Measurements from ENCODE around the gene ANKRD11.
"Not testable (repeated sequence)": the region's sequence is repeated elsewhere in the genome, so short reads cannot be mapped to it uniquely, and the experiment has no call there.

Gene ANKRD11

DNA sequence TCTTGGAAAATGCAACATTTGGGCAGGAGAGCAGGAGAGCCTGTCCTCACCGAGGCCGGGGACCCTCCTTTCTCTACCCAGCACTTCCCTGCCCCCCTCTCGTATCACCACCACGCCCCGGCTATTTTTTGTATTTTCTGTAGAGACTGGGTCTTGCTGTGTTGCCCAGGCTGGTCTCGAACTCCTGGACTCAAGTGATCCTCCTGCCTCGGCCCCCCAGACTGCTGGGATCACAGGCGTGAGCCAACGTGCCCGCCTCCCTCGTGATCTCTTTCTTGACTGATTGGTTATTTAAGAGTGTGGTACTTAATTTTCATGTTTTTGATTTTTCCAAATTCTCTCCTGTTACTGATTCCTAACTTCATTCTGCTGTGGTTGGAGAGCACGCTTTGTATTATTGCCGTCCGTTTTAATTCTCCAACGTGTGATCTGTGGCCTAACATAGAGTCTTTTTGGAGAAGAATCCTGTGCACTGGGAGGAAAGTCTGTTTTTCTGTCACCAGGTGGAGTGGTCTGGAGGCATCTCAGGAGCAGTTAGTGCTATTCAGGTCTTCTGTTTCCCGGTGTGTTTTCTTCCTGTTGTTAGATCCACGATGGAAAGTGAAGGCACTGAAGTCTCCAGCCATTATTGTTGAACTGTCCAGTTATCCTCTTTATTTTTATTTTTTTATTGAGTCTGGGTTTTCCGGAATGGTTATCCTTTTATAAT is 232.4 kb downstream of the ANKRD11 start:
- Mint-ChIP-seq H3K36me3 (no peaks in the 10 kb centered on the region), H3K27ac (peak overlapping the region; percentile 20), H3K4me3 (peak overlapping the region; percentile 53), H3K27me3 (peaks cover 7% of the 10 kb centered on the region), H3K4me1 (peaks cover 16% of the 10 kb centered on the region), H3K9me3 (no peaks in the 10 kb centered on the region)

DNA sequence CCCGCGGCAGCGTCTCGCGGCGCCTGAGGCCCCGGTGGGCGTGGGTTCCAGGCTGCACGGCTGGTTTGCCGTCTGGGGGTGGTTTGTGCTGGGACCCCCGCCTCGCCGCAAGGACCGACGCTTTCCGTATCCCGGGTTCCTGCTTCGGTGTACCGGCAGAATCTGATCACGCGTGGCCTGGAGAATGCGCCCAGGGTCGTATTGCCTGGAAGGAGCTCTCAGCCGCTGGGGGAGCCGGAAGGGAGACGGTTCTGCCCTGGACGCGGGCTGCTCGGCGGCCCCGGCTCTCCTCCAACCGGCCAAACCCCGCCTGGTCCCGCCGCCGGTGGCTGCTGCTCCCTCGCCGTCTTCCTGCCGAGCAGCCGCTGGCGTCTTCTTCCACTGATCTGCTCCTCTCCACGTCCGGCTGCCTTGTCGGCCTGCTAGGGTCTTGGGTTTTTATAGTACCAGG is 233.1 kb downstream of the ANKRD11 start:
- no peaks in the 10 kb centered on the region for H3K36me3 Mint-ChIP-seq
- peak overlapping the region; percentile 17 for H3K27ac Mint-ChIP-seq
- H3K4me3 Mint-ChIP-seq, result peak overlapping the region; percentile 53
- peaks cover 16% of the 10 kb centered on the region for H3K4me1 Mint-ChIP-seq
- H3K27me3 Mint-ChIP-seq, result peaks cover 7% of the 10 kb centered on the region
- H3K9me3 Mint-ChIP-seq, result no peaks in the 10 kb centered on the region

GRCh38 chr16:89256651-89257254 is 233.6 kb downstream of the ANKRD11 start:
- peaks cover 7% of the 10 kb centered on the region for H3K27me3 Mint-ChIP-seq
- H3K36me3 Mint-ChIP-seq, result no peaks in the 10 kb centered on the region
- peaks cover 18% of the 10 kb centered on the region for H3K4me1 Mint-ChIP-seq
- H3K27ac Mint-ChIP-seq, result no peak overlapping the region
- no peaks in the 10 kb centered on the region for H3K9me3 Mint-ChIP-seq
- H3K4me3 Mint-ChIP-seq, result peak overlapping the region; percentile 68

DNA sequence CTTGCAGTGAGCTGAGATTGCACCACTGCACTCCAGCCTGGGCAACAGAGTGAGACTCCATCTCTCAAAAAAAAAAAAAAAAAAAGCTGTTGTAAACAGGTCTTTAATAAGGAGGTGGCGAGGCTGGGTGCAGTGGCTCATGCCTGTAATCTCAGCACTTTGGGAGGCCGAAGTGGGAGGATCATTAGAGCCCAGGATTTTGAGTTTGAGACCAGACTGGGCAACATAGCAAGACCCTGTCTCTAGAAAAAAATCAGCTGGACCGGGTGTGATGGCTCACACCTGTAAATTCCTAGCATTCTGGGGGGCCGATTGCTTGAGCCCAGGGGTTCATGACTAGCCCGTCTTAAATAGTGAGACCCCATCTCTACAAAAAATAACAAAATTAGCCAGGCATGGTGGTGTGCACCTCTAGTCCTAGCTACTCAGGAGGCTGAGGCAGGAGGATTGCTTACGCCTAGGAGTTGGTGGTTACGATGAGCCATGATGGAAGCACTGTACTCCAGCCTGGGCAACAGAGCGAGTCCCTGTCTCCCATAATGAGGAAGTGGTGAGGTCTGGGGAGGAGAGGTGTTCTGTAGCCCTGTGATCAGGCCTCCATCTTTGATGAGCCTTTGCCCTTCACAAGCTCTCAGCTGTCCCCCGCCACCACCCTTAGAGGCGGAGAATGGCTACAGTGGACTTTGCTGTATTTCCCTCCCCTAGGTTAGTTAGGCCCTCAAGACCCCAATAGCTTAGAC is 236.6 kb downstream of the ANKRD11 start:
- Mint-ChIP-seq H3K27ac (no peak overlapping the region), H3K4me1 (peaks cover 20% of the 10 kb centered on the region), H3K9me3 (no peaks in the 10 kb centered on the region), H3K27me3 (peaks cover 6% of the 10 kb centered on the region), H3K36me3 (peaks cover 3% of the 10 kb centered on the region), H3K4me3 (no peak overlapping the region)

DNA sequence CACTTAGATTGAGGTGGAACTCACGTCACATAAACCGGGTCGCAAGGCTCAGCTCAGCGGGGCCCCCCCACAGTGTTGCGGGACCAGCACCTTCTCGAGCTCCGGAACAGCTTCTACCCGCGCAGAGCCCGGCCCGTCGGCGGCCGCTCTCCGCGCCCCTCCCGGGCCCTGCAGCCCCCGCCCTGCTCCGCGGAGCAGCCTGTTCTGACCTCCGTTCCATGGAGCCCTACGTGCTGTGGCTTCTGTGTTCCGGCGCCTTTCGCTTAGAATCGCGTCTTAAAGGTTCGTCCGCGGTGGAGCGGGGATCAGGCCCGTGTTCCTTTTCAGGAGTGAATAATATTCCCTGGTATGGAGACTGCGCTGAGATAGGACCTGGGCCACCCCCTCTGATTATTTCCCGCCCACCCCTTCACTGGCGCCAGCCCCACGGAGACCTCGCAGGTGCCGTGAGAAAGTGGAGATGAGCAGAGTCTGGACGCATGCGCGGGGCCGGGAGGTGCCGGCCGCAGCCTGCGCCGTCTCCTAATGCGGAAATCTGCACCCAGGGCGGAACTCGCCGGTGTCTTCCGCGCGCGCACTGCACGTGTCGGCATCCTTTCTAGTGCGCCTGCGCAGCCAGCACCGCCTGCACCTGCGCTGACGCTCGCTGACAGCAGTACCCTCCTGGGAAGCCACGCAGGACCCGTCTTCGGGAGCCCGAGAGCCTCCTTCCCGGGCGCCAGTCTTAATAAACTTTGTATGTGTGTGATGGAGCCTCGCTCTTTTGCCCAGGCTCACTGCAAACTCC is 242.0 kb downstream of the ANKRD11 start:
- peaks cover 3% of the 10 kb centered on the region for H3K36me3 Mint-ChIP-seq
- H3K27ac Mint-ChIP-seq, result no peak overlapping the region
- H3K9me3 Mint-ChIP-seq, result no peaks in the 10 kb centered on the region
- no peaks in the 10 kb centered on the region for H3K27me3 Mint-ChIP-seq
- peak overlapping the region; percentile 78 for H3K4me3 Mint-ChIP-seq
- peaks cover 7% of the 10 kb centered on the region for H3K4me1 Mint-ChIP-seq

- H3K27me3 Mint-ChIP-seq, H3K27ac Mint-ChIP-seq, H3K36me3 Mint-ChIP-seq, H3K9me3 Mint-ChIP-seq: not testable (repeated sequence)
- H3K4me1 Mint-ChIP-seq, result peaks cover 12% of the 10 kb centered on the region
- peak overlapping the region; percentile 78 for H3K4me3 Mint-ChIP-seq
Measured at GRCh38 chr16:89247734-89248075, 242.7 kb downstream of the ANKRD11 start.

GRCh38 chr16:89246903-89247733 is 243.2 kb downstream of the ANKRD11 start:
- peaks cover 12% of the 10 kb centered on the region for H3K4me1 Mint-ChIP-seq
- H3K4me3 Mint-ChIP-seq, result peak overlapping the region; percentile 78
- no peaks in the 10 kb centered on the region for H3K9me3 Mint-ChIP-seq
- peaks cover 3% of the 10 kb centered on the region for H3K36me3 Mint-ChIP-seq
- H3K27me3 Mint-ChIP-seq, result no peaks in the 10 kb centered on the region
- no peak overlapping the region for H3K27ac Mint-ChIP-seq

- H3K27ac Mint-ChIP-seq, result no peak overlapping the region
- H3K36me3 Mint-ChIP-seq, result peaks cover 3% of the 10 kb centered on the region
- H3K27me3 Mint-ChIP-seq, result no peaks in the 10 kb centered on the region
- H3K4me3 Mint-ChIP-seq, result peak overlapping the region; percentile 73
- no peaks in the 10 kb centered on the region for H3K9me3 Mint-ChIP-seq
- peaks cover 11% of the 10 kb centered on the region for H3K4me1 Mint-ChIP-seq
Measured at GRCh38 chr16:89246383-89246902, 243.9 kb downstream of the ANKRD11 start.

DNA sequence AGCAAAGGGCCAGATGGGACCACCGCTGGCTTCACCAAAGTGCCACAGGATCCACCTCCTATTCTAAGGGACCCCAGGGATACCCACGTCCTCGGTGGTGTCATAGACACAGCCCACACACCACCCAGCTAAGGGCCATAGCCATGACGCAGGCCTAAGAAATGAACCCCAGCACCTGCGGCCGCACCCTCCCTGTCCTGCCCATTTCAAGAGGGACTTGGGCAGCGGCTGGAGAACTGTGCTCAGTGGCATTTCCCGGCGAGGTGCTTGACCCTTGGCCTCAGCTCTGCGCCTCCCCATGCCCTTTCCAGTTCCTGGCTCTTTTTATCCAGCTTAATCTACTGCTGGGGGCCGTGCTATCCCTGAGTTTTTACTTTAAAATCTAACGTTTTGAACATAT is 245.6 kb downstream of the ANKRD11 start:
- Mint-ChIP-seq H3K4me3 (no peak overlapping the region), H3K36me3 (no peaks in the 10 kb centered on the region), H3K27ac (no peak overlapping the region), H3K9me3 (no peaks in the 10 kb centered on the region), H3K27me3 (no peaks in the 10 kb centered on the region), H3K4me1 (peaks cover 14% of the 10 kb centered on the region)

- not testable (repeated sequence) for H3K27ac Mint-ChIP-seq, H3K36me3 Mint-ChIP-seq, H3K4me3 Mint-ChIP-seq, H3K9me3 Mint-ChIP-seq, H3K27me3 Mint-ChIP-seq
- peaks cover 15% of the 10 kb centered on the region for H3K4me1 Mint-ChIP-seq
Measured at GRCh38 chr16:89244264-89244663, 246.1 kb downstream of the ANKRD11 start.

- Mint-ChIP-seq H3K27ac (peak overlapping the region; percentile 47), H3K9me3 (no peaks in the 10 kb centered on the region), H3K4me1 (peaks cover 15% of the 10 kb centered on the region), H3K36me3 (no peaks in the 10 kb centered on the region), H3K4me3 (no peak overlapping the region), H3K27me3 (no peaks in the 10 kb centered on the region)
Measured at GRCh38 chr16:89243664-89244063, 246.7 kb downstream of the ANKRD11 start.

DNA sequence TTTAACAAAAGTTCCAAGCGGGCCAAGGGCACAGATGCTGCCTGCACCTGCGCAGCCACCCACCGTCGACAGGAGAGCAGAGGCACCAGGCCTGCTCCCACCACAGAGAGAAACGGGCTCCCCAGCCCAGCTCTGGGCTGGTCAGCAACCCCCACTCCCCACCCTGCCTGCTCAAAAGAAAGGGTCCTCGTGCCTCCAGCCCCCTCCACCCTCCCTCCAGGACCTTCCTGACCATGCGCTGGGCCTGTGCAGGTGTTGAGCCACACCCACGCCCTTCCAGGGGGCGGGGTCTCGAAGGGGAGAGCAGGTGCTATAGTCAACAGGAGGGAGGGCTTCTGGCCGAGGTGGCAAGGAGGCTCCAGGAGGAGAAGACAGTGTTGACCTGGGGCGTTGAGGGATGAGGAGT is 247.6 kb downstream of the ANKRD11 start:
- no peaks in the 10 kb centered on the region for H3K36me3 Mint-ChIP-seq
- H3K4me3 Mint-ChIP-seq, result peak overlapping the region; percentile 31
- no peak overlapping the region for H3K27ac Mint-ChIP-seq
- H3K9me3 Mint-ChIP-seq, result no peaks in the 10 kb centered on the region
- no peaks in the 10 kb centered on the region for H3K27me3 Mint-ChIP-seq
- H3K4me1 Mint-ChIP-seq, result peaks cover 15% of the 10 kb centered on the region

DNA sequence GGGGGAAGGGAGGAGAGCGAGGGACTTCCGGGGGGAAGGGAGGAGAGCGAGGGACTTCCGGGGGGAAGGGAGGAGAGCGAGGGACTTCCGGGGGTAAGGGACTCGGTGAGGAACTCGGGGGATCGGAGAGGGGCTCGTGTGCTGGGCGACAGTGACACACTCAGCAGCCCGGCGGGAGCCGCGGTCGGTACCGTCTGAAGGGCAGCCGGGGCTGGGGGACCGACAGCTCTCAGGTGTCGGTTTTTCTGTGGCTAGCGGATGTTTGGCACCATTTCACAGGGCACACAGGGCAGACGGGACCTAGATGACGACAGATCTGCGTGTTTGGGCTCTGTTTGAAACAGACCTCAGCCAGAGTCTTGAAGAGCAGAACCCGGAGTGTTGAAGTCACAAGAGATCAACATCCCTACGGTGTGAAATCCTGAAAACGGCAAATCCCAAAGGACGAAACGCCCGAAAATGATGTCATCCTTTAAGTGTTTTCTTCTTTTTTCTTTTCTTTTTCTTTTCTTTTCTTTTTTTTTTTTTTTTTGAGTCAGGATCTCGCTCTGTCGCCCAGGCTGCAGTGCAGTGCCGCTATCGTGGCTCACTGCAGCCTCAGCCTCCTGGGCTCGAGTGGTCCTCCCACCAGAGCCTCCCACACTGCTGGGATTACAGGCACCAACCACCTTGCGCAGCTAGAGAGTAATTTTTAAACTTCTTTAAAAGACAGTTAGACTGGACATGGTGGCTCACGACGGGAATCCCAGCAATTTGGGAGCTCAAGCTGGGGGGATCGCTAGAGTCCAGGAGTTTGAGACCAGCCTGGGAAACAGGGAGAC is 249.0 kb downstream of the ANKRD11 start:
- no peaks in the 10 kb centered on the region for H3K9me3 Mint-ChIP-seq
- H3K4me3 Mint-ChIP-seq, result peak overlapping the region; percentile 99
- H3K27ac Mint-ChIP-seq, result peak overlapping the region; percentile 100
- peaks cover 15% of the 10 kb centered on the region for H3K4me1 Mint-ChIP-seq
- H3K36me3 Mint-ChIP-seq, result no peaks in the 10 kb centered on the region
- H3K27me3 Mint-ChIP-seq, result no peaks in the 10 kb centered on the region

DNA sequence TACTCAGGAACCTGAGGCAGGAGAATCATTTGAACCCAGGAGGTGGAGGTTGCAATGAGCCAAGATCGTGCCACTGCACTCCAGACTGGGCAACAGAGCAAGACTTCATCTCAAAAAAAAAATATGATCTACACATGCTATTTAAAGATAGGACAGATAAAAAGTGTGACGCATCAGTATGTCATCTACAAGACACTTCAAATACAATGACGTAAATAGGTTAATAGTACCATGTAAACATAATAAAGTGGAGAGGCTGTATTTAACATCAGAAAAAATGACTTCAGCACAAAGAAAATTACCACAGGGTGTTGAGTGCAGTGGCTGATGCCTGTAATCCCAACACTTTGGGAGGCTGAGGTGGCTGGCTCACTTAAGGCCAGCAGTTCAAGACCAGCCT is 252.6 kb downstream of the ANKRD11 start:
- peaks cover 3% of the 10 kb centered on the region for H3K36me3 Mint-ChIP-seq
- no peak overlapping the region for H3K4me3 Mint-ChIP-seq
- no peaks in the 10 kb centered on the region for H3K9me3 Mint-ChIP-seq

More for the DNA sequence above, 252.6 kb downstream of the ANKRD11 start:
- peaks cover 8% of the 10 kb centered on the region for H3K4me1 Mint-ChIP-seq
- H3K27ac Mint-ChIP-seq, result no peak overlapping the region
- H3K27me3 Mint-ChIP-seq, result no peaks in the 10 kb centered on the region
